HS-5 (cell line): ENCODE measurements around the gene CCDC158.

Experiments used
- DNase-seq: peaks from one replicate; pipeline ENCODE4 v3.0.0-alpha.2; 2012; ENCODE audit warnings: low read depth

CCDC158 gene

DNA sequence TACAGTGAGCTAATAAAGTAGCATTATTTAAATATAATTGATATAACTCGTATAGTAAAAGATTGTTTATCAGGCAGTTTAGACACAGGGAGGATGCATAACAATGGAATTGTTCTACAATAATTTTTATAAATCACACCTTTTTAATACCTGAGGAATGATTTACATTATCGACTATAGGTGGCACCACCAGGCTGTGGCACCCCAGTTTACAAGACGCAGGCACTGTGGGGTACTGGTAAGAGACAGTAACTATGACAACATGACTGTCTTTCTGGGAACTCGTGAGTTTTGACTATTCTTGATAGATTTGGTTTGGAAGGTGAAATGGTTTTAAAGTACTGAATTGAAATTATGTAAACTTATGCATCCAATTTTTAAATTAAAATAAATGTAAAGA is 141.5 kb downstream of the CCDC158 start:
- no peak for DNase-seq

DNA sequence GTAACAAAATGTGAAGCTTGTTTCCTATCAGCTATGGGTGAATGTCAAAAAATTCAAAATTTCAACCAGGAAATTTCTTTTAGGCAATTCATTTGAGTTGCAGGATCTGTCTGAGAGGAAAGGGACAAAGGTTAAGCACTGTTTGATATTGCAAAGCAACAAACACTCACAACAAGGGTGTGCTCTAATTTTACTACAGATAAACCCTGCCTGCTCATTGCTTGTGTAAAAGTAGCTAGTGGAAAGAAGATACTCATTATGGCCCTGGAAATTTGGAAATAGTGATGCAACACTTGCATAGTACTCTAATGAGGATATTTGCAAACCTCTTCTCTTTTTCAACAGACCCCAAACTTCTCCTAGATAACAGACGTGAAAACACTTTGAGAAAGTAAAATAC is 142.4 kb downstream of the CCDC158 start:
- DNase-seq, result no peak

DNA sequence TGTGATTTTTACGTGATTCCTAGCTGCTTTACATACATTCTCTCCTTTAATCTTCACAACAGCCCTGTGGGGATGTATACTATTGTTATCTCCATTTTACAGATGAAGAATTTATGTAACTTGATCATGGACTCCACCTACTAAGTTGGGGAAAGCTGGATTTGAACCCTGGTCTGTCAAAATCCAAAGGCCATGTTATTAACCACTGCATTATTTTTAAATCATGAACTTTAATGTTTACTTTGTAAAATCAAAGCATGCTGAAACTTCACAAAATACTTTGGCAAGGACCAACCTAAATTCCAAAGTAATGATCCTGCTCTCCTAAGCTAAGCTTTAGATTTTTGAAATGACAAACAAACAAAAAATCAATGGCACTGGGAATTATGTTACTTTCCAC is 143.3 kb downstream of the CCDC158 start:
- no peak for DNase-seq

DNA sequence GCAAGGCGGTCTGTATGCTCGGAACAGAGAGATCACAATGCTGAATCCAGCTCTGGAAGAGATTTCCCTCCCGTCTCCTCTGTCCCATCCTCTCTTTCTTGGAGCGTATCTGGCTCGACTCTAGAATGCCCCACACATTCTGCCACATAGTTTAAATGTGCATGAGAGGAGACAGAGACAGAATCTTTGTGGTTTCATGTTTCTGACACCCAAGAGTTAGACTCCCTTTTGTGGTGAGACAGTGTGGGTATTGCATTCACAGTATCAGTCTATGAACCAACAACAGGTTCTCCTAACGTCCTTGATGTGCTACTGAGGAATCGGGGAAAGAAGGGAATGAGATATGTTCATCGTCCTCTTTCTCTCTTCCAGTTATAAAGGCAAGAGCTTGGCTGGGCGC is 144.1 kb downstream of the CCDC158 start:
- DNase-seq, result no peak

DNA sequence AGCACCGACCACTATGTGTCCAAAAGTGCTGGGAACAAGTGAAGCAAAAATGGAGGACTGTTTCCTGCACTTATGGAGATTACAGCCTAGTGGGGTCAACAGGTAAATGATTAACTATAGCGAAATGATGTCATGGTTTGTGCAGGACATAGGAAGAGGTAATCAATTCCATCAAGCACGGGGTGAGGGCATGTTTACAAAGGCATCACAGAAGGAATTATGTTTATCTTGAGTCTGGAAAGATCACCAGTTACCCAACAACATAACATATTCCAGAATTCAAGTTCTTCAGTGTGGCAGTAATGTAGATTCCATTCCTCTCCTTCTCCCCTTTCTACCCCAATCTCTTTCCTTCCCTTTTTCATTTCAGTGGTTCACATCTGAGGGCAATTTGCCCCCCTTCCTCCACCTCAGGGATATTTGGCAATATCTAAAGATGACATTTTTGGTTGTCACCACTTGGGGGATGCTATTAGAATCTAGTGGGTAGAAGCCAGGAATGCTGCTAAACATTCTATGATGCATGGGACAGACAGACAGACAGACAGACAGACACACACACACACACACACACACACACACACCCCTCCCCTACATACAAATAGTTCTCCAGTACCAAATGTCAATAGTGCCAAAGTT is 145.3 kb downstream of the CCDC158 start:
- no peak for DNase-seq

DNA sequence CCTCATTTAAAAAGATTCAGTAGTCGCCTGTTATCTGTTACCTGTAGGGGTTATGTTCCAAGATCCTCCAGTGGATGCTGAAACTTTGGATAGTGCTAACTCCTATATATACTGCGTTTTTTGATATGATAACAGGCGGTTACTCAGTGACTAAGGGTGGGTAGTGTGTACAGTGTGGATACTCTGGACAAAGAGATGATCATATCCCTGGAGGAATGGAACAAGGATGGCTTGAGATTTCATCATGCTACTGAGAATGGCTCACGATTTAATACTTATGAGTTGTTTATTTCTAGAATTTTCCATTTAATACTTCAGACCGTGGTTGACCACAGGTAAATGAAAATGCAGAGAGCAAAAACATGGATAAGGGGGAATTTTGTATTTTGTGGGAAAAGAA is 147.9 kb downstream of the CCDC158 start:
- DNase-seq, result no peak

DNA sequence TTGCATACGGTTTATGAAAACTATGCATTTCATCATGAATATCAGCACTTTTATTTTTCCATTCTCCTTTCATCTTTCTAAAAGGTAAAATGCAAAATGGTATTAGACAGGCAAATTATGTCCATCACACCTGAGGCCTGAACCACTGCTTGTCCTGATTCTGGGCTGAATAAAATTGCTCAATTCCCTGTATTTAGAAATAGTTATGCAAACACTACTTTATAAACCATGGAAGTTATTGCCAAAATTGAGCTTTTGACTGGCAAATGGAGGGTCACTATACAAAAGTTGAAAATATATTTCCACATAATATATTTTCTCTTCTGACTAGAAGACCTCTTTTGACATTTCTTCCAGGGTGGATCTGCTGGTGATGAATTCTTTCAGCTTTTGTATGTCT is 148.4 kb downstream of the CCDC158 start:
- no peak for DNase-seq

DNA sequence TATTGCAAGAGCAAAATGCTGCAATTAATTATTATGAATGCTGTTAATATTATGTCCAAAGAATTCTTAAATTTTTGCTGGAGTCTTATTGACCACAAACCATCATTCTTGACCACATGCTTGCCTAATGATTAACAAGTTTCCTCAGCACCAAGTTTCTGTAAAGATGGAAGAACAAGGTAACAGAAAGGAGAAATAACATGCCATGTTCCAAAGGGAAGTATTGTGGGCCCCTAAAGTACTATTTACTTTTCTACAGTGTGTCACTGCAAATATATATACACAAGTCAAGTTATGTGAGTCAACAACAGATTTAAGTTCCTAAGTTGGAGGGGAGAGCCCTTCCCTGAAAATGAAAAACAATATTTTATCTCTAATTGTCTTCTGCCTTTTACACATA is 148.9 kb downstream of the CCDC158 start:
- DNase-seq, result no peak

DNA sequence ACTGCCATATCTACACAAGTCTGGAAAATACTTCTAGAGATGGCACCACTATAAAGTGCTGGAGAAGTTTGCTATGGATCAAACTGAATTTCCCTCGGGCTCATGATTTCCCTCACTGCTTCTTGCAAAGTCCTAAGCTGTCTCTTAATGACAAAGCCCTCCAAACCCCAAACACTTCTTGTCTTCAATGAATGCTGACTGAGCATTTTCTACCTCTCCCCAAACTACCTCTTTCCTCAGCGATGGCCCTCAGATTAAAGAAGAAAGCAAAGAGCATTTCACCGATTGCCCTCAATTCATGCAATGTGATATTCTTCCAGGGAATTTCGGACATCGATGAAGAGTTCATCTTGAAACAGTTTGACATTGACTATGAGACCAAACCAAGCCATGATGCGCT is 149.7 kb downstream of the CCDC158 start:
- no peak for DNase-seq

DNA sequence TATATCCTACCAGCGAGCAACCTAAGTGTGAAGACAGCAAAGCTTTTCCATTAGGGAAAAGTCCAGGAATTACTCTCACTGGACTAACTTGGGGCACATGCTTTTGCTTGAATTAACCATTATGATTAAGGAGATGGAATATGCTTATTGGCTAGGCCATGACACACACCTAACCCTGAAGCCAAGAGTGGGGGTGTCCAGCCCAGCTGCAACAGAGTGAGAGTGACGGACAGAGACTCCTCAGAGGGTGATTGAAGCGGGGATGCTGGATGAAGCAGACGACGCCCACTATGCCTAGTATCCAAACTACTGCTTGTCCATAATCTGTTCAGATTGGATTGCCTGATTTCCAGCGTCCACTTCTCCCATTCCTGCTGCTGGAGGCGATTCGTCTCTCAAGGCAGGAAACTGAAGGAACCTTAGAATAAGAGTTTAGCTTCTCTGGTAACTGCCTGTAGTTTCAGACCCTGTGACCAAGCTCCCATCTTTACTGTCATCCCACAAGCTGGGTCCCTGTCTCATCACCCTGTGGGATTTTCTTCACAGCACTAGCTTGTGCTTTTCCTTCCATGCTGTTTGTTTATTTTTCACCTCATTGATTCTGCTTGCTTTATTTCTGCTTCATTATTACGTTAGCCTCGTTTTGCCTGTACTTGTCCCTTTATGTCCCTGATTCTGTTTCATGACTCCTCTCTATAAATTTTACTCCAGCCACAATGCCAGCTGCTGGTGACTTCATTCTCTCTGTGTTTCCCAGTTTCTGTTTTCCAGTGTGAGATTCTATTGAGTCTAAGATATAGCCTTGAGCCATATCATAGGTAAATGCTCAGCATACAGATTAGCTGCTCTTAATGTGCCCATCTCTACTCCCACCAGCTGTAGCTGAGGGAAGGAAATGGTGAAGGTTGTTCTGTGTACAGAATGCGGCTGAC is 150.4 kb downstream of the CCDC158 start:
- no peak for DNase-seq

DNA sequence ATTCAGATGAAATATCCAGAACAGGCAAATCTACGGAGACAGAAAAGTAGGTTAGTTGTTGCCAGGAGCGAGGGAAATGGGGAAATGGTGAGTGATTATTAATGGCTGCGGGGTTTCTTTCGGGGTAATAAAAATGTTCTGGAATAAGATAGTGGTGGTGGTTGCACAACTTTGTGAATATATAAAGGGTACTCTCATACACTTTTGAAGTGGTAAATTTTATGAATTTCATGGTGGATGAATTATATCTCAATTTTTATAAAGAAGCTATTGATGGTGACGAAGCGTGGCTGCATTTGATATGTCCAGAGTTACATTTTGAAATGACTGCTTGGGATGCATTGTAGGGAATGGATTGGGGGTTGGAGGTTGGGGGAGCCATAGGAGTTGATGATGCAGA is 153.1 kb downstream of the CCDC158 start:
- DNase-seq, result no peak

DNA sequence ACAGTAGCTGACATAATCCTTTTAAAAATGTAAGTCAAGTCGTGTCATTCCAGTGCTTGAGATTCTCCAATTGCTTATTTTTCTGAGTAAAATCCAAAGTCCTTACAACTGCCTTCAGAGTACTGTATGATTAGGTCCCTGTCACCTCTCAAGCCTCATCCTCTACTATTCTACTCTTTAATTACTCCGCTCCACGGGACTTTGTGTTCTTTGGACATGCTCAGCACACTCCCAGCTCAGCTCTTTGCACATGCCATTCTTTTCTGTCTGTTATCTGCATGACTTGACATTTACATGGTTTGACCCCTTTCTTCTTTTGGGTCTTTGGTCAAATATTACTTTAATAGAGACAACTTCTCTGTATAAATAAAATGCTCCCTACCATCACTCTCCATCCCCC is 154.3 kb downstream of the CCDC158 start:
- no peak for DNase-seq

DNA sequence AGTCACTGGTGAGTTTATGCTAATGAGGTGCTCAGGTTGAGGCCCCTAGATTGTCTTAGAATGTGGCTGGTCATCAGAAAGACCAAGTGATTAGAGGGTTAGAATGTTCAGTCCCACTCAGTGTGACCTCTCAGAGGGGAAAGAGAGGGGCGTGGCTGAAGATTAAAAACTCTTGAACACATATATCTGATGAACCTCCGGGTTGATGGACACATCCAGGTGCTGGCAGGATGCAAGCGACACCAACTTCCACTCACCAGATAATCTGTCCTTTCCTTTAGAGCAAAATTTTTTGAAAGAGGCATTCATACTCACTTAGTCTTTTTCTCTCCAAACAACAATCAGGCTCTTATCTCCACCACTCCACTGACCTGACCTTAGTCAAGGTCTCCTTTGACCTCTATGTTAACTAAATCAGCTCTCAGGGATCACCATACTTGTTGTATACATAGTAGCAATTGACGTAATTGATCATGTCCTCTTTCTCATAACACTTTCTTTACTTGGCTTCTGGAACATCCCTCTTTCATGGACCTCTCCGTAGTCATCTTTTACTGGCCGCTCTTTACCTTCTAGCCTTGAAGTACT is 155.2 kb downstream of the CCDC158 start:
- DNase-seq, result no peak
